ENCODE measurements around the gene AK3. TPM values are rescaled to one million over a fixed set of nuclear protein-coding genes. Genes with fewer than 3 reads are reported as not detected.

The AK3 gene
- total RNA-seq, 1 experiment from 2014 or later: 15.9 TPM

DNA sequence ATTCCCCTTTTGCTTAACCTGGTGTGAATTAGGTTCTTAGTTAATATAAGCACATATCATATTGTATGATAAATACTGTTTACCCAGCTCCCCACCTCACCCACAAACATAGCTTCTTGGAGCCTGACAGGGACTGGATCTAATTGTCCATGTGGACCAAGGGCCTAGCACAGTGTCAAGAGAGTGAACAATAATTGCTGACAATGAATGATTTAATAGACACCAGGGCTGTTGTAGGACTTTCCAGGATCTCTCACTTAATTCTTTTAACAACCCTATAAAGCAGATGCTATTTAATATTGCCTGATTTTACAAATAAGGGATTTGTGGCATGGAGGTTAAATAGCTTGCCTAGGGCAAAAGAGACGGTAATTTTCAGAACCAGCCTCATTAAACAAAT, 24.8 kb downstream of the AK3 start:
- TF ChIP-seq, protein P1, sequence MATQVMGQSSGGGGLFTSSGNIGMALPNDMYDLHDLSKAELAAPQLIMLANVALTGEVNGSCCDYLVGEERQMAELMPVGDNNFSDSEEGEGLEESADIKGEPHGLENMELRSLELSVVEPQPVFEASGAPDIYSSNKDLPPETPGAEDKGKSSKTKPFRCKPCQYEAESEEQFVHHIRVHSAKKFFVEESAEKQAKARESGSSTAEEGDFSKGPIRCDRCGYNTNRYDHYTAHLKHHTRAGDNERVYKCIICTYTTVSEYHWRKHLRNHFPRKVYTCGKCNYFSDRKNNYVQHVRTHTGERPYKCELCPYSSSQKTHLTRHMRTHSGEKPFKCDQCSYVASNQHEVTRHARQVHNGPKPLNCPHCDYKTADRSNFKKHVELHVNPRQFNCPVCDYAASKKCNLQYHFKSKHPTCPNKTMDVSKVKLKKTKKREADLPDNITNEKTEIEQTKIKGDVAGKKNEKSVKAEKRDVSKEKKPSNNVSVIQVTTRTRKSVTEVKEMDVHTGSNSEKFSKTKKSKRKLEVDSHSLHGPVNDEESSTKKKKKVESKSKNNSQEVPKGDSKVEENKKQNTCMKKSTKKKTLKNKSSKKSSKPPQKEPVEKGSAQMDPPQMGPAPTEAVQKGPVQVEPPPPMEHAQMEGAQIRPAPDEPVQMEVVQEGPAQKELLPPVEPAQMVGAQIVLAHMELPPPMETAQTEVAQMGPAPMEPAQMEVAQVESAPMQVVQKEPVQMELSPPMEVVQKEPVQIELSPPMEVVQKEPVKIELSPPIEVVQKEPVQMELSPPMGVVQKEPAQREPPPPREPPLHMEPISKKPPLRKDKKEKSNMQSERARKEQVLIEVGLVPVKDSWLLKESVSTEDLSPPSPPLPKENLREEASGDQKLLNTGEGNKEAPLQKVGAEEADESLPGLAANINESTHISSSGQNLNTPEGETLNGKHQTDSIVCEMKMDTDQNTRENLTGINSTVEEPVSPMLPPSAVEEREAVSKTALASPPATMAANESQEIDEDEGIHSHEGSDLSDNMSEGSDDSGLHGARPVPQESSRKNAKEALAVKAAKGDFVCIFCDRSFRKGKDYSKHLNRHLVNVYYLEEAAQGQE (IDR thresholded peaks at IDR 0.05; ENCODE audit: insufficient read depth in 1 of 2, low read depth in 2 of 2, low read length in 1 of 2): no peak
- TF ChIP-seq CTCF (IDR thresholded peaks at IDR 0.05) (no peak), SIN3A (IDR thresholded peaks at IDR 0.05; ENCODE audit: borderline replicate concordance, insufficient read depth, low read depth, low read length) (no peak), TCF7L2 (IDR thresholded peaks at IDR 0.05; ENCODE audit: low read depth, low read length) (no peak), POLR2AphosphoS5 (IDR thresholded peaks at IDR 0.05; ENCODE audit: low read depth, low read length) (no peak)
- no peaks in the 10 kb centered on the region for H3K27me3 ChIP-seq (ENCODE audit: control insufficient read depth, insufficient read depth, low read length)
- in situ Hi-C loops (cut with HindIII; ENCODE audit: low pct_unique_long_range_greater_than_20kb, low sequenced_read_pairs) (no loop called here), intact Hi-C loops (cut with micrococcal nuclease; ENCODE audit: unreplicated experiment) (no loop called here)
- H3K27ac ChIP-seq (ENCODE audit: low read length): no peak overlapping the region
- POLR2A ChIA-PET: no interaction called here
- no peak for ATAC-seq
- no peak for DNase-seq (ENCODE audit: low read depth, low spot score)
- H3K4me3 ChIP-seq (ENCODE audit: low read depth in 2 of 2, low read length in 2 of 2): no peak overlapping the region
- no TSS peak for BruUV-seq (replicated peaks)
- no peaks in the 10 kb centered on the region for H3K4me1 ChIP-seq (ENCODE audit: control insufficient read depth, insufficient read depth, low read length)
- H3K9me3 ChIP-seq (ENCODE audit: control insufficient read depth, insufficient read depth, low read depth, low read length): no peaks in the 10 kb centered on the region
- CTCF ChIA-PET: no interaction called here
- H3K36me3 ChIP-seq (ENCODE audit: control insufficient read depth, insufficient read depth, low read length): no peaks in the 10 kb centered on the region

DNA sequence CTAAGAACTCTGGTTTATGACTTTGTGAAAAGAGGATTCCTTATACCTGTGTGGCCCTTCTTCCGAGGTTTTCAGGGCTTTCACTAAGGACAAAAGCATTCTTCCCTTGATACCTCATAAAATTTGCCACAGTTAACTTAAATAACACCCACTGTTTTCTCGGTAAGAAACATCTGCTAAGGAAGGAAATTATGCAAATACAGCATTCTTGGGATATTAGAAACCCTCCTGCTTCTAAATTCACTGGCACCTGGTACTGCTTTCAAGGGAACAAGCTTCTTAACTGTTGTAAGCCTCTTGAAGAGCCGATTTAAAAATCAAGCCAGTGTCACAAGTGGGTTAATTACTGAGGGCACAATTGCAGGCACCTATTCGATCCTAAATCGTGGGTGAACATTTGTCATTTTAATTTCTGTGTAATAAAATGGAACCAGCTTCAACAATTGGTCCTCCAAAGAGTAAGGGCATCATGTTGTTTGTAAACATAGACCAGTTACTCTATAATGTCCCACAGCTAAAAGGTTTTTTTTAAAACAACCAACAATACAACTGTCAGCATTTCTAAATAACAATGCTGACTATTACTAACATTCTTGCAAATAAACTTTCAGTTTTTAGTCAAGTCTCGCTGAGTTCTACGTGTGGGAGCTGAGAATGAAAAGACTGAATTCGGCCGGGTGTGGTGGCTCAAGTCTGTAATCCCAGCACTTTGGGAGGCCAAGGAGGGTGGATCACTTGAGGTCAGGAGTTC, 26.6 kb downstream of the AK3 start:
- DNase-seq (ENCODE audit: low read depth, low spot score): no peak
- Histone ChIP-seq H3K36me3 (ENCODE audit: control insufficient read depth, insufficient read depth, low read length) (no peaks in the 10 kb centered on the region), H3K27ac (ENCODE audit: low read length) (no peak overlapping the region), H3K9me3 (ENCODE audit: control insufficient read depth, insufficient read depth, low read depth, low read length) (no peaks in the 10 kb centered on the region), H3K27me3 (ENCODE audit: control insufficient read depth, insufficient read depth, low read length) (no peaks in the 10 kb centered on the region), H3K4me3 (ENCODE audit: low read depth in 2 of 2, low read length in 2 of 2) (no peak overlapping the region), H3K4me1 (ENCODE audit: control insufficient read depth, insufficient read depth, low read length) (no peaks in the 10 kb centered on the region)
- ChIA-PET CTCF (no interaction called here), POLR2A (no interaction called here)
- no peak for ATAC-seq
- BruUV-seq (replicated peaks): no TSS peak
- intact Hi-C loops (cut with micrococcal nuclease; ENCODE audit: unreplicated experiment): no loop called here
- TF ChIP-seq TCF7L2 (IDR thresholded peaks at IDR 0.05; ENCODE audit: low read depth, low read length) (no peak), SIN3A (IDR thresholded peaks at IDR 0.05; ENCODE audit: borderline replicate concordance, insufficient read depth, low read depth, low read length) (no peak), POLR2AphosphoS5 (IDR thresholded peaks at IDR 0.05; ENCODE audit: low read depth, low read length) (no peak), CTCF (IDR thresholded peaks at IDR 0.05) (no peak)
- TF ChIP-seq, protein P1 (IDR thresholded peaks at IDR 0.05; ENCODE audit: insufficient read depth in 1 of 2, low read depth in 2 of 2, low read length in 1 of 2): no peak
- in situ Hi-C loops (cut with HindIII; ENCODE audit: low pct_unique_long_range_greater_than_20kb, low sequenced_read_pairs): no loop called here

Data from Panc1 (cell line).